Measurements from ENCODE around the gene STRN.
"Not testable (repeated sequence)": the region's sequence is repeated elsewhere in the genome, so short reads cannot be mapped to it uniquely, and the experiment has no call there.

STRN gene

DNA sequence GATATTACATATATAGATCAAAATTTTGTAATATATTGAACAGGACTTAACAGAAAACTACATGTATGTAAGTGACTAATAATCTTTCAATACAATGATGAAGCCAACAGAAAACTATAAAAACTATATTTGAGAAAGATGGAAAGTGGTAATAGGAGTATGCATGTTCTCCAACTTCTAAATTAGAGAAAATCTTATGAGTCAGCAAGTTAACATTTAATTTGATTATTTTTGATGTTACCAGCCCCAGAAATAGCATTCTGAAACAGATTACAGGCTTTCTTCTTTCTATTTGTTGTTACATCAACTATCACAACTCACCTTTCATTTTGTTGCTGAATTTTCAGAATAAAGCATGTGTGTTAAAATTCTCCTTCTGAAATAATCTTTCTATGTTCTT lies 29.8 kb downstream of the STRN start:
- not testable (repeated sequence) for H3K36me3 ChIP-seq (ENCODE audit: insufficient read depth, low read length); H3K27ac ChIP-seq (ENCODE audit: low read depth, low read length); H3K4me1 ChIP-seq (ENCODE audit: control insufficient read depth, insufficient read depth, low read length, unreplicated experiment); H2AFZ ChIP-seq (ENCODE audit: low read length, unreplicated experiment); H3K27me3 ChIP-seq (ENCODE audit: insufficient read depth, low read length); H3K4me3 ChIP-seq (ENCODE audit: low read depth, low read length)
- H3K79me2 ChIP-seq (ENCODE audit: control insufficient read depth, insufficient read depth, low read length, unreplicated experiment): peaks cover 18% of the 10 kb centered on the region

DNA sequence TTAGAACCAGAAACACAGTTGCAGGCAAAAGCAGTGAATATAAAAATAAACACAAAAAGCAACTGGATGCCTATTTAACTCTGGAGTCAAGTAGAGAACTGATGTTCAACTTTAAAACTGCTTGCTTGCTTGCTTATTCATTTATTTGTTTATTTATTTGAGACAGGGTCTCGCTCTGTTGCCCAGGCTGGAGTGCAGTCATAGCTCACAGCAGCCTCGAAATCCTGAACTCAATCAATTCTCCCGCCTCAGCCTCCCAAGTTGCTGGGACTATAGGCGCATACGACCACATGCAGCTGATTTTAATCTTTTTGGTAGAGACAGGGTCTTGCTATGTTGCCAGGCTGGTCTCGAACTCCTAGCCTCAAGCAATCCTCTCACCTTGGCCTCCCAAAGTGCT lies 34.6 kb downstream of the STRN start:
- not testable (repeated sequence) for H3K4me3 ChIP-seq (ENCODE audit: low read depth, low read length); H3K36me3 ChIP-seq (ENCODE audit: insufficient read depth, low read length); H3K27me3 ChIP-seq (ENCODE audit: insufficient read depth, low read length)
- Histone ChIP-seq H2AFZ (ENCODE audit: low read length, unreplicated experiment) (peak overlapping the region; percentile 32), H3K4me1 (ENCODE audit: control insufficient read depth, insufficient read depth, low read length, unreplicated experiment) (peaks cover 16% of the 10 kb centered on the region), H3K79me2 (ENCODE audit: control insufficient read depth, insufficient read depth, low read length, unreplicated experiment) (peaks cover 15% of the 10 kb centered on the region), H3K27ac (ENCODE audit: low read depth, low read length) (peak overlapping the region; percentile 69; the same call in 1 of the 2 replicates)

DNA sequence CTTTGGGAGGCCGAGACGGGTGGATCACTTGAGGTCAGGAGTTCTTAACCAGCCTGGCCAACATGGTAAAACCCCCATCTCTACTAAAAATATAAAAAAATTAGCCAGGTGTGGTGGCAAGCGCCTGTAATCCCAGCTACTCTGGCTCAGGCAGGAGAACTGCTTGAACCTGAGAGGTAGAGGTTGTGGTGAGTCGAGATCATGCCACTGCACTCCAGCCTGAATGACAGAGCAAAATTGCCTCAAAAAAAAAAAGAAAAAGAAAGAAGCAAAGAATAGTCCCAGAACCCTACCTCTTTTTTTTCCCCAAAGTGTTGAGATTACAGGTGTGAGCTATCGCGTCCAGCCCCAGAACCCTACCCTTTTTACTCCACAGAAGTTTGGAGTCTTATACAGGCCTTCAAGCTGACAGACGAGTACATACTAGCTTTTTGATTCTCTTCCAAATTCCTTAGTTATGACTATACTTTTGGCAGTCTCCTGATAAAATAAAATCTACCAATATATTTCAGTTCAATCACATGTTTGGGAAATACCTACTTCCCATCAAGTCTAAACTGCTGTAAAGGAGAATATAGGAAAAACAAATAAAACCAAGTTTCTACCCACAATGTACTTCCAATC lies 35.4 kb downstream of the STRN start:
- peak overlapping the region; percentile 69 for H3K27ac ChIP-seq (ENCODE audit: low read depth, low read length)

DNA sequence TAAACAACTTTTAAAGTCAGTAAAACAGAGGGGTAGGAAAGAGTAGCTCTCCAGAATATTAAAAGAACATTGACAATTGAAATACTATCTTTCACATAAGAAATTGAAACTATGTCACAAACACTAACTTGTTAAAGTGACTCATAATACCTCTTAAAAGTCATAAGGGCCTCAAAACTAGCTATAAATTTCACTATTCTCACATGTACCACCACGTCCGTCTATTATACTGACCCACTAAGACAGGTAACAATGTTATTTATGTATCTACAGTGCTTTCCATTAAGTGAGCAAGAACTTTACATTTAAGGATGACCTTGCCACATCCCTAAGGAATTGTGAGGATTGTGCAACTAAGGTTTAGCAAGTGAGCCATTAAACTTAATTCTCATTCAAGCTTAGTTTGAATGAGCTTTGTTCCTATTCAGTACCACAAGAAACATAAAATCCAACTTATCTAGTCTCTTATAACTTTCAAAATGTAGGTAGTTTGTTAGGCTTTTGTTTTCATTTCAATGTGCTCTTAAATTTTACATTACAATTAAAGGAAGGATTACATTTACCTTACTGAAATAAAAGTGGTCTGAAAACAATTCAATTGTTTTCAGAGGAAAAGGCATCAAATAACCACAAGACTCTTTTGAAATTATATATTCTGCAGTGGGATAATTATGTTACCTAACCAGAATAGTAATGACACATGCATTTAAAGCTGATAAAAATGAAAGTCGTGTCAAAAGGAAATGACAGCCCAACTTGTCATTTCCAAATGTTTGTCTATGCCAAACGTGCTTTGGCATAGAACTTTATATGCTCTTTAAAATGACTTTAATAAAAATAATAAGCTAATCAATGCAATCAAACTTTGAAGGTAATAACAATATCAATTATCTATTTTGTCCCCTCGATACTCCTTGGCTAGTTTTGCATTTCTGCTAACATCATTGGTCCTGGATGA lies 39.9 kb downstream of the STRN start:
- not testable (repeated sequence) for H3K27me3 ChIP-seq (ENCODE audit: insufficient read depth, low read length); H2AFZ ChIP-seq (ENCODE audit: low read length, unreplicated experiment); H3K79me2 ChIP-seq (ENCODE audit: control insufficient read depth, insufficient read depth, low read length, unreplicated experiment); H3K36me3 ChIP-seq (ENCODE audit: insufficient read depth, low read length)
- peak overlapping the region; percentile 58 for H3K4me3 ChIP-seq (ENCODE audit: low read depth, low read length)
- peak overlapping the region; percentile 67 for H3K27ac ChIP-seq (ENCODE audit: low read depth, low read length)
- peaks cover 21% of the 10 kb centered on the region for H3K4me1 ChIP-seq (ENCODE audit: control insufficient read depth, insufficient read depth, low read length, unreplicated experiment)

More for the DNA sequence above, 35.4 kb downstream of the STRN start:
- not testable (repeated sequence) for H3K27me3 ChIP-seq (ENCODE audit: insufficient read depth, low read length); H3K4me3 ChIP-seq (ENCODE audit: low read depth, low read length); H3K36me3 ChIP-seq (ENCODE audit: insufficient read depth, low read length)
- H3K4me1 ChIP-seq (ENCODE audit: control insufficient read depth, insufficient read depth, low read length, unreplicated experiment): peaks cover 20% of the 10 kb centered on the region
- H2AFZ ChIP-seq (ENCODE audit: low read length, unreplicated experiment): peak overlapping the region; percentile 32
- H3K79me2 ChIP-seq (ENCODE audit: control insufficient read depth, insufficient read depth, low read length, unreplicated experiment): peaks cover 12% of the 10 kb centered on the region

DNA sequence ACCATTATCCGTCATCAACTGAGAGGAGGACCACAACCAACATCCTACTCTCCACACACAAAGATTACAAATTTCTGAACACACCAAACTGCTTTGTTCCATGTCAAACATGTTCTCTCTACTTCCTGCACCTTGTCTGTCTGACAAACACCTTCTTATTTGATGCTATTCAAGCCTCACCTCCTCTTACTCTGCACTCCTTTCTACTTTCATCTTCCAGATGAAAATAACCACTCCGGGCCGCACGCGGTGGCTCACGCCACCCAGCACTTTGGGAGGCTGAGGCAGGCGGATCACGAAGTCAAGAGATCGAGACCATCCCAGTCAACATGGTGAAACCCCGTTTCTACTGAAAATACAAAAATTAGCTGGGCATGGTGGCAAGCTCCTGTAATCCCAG lies 43.7 kb downstream of the STRN start:
- H3K79me2 ChIP-seq (ENCODE audit: control insufficient read depth, insufficient read depth, low read length, unreplicated experiment); H3K27me3 ChIP-seq (ENCODE audit: insufficient read depth, low read length); H3K4me1 ChIP-seq (ENCODE audit: control insufficient read depth, insufficient read depth, low read length, unreplicated experiment); H3K4me3 ChIP-seq (ENCODE audit: low read depth, low read length); H3K27ac ChIP-seq (ENCODE audit: low read depth, low read length); H3K36me3 ChIP-seq (ENCODE audit: insufficient read depth, low read length); H2AFZ ChIP-seq (ENCODE audit: low read length, unreplicated experiment): not testable (repeated sequence)

DNA sequence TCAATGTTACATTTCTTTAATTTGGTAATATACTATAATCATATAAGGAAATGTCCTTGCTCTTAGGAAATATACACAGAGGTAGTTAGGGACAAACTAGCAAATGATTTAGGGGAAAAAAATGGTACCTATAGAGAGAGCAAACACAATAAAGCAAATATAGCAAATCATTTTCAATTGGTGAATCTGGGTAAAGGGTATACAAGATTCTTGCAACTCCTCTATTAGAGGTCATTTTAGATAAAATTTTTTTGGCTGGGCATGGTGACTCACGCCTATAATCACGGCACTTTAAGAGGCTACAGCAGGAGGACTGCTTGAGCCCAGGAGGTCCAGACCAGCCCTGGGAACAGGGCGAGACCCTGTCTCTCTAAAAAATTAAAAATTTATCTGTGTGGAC lies 44.4 kb downstream of the STRN start:
- H3K4me1 ChIP-seq (ENCODE audit: control insufficient read depth, insufficient read depth, low read length, unreplicated experiment): peaks cover 7% of the 10 kb centered on the region
- no peak overlapping the region for H3K27ac ChIP-seq (ENCODE audit: low read depth, low read length)
- no peaks in the 10 kb centered on the region for H3K27me3 ChIP-seq (ENCODE audit: insufficient read depth, low read length)
- no peaks in the 10 kb centered on the region for H3K36me3 ChIP-seq (ENCODE audit: insufficient read depth, low read length)
- H2AFZ ChIP-seq (ENCODE audit: low read length, unreplicated experiment): no peak overlapping the region
- H3K79me2 ChIP-seq (ENCODE audit: control insufficient read depth, insufficient read depth, low read length, unreplicated experiment): peaks cover 4% of the 10 kb centered on the region
- no peak overlapping the region for H3K4me3 ChIP-seq (ENCODE audit: low read depth, low read length)

DNA sequence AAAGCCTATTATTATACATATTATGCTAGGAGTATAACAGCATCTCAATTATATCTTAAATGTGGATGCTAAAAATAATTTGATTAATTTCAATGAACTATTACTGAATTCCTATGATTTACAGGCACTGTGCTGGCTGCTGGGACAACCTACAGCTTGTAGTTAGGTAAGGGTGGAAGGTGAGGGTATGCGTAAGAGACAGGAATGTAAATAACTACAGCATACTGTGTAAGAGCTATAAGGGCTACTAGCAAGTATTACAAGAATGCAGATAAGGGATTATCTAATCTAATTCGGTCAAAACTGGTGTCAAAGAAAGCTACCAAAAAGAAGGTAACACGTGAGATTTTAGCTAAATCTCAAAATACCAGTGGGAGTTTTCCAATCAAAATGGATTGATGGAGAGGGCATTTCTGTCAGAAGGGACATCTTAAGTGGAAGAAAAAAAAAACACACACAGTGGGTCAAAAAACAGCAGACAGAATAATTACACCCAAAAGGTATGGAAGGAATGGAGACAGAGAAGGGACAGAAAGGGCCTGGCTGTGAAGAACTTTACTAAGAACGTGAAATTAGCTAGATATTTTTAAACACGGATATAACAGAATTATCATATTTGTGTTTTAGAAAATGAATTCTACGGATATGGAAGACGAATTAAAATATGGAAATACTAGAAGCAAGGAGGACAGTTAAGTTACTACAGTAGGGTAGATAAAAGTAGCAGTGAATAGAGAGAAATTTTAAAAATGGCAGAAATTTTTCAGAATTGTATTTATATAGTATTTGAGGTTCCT lies 47.1 kb downstream of the STRN start:
- Histone ChIP-seq H3K36me3 (ENCODE audit: insufficient read depth, low read length) (0 out of 2 replicates have a peak, but pooled peaks cover 4% of the 10 kb centered on the region), H3K4me3 (ENCODE audit: low read depth, low read length) (no peak overlapping the region), H2AFZ (ENCODE audit: low read length, unreplicated experiment) (no peak overlapping the region), H3K4me1 (ENCODE audit: control insufficient read depth, insufficient read depth, low read length, unreplicated experiment) (peaks cover 2% of the 10 kb centered on the region), H3K27ac (ENCODE audit: low read depth, low read length) (no peak overlapping the region), H3K27me3 (ENCODE audit: insufficient read depth, low read length) (no peaks in the 10 kb centered on the region), H3K79me2 (ENCODE audit: control insufficient read depth, insufficient read depth, low read length, unreplicated experiment) (no peaks in the 10 kb centered on the region)

DNA sequence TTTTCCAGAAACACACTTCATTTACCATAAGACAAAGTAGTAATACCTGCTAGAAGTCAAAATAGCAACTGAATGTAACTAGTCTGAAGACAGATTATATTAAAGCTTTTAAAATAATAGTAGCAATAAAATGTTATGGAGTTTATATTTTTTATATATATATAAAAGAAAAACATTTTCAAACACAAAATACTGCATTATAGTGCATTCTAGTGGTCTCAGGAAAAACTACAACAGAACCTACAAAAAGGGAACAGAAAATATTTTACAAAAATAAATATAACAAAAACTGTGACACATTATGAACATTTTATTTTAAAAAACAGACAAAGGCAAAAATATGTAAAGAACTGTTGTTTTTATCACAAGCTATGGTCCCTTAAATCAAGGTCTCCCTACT lies 48.0 kb downstream of the STRN start:
- H3K79me2 ChIP-seq (ENCODE audit: control insufficient read depth, insufficient read depth, low read length, unreplicated experiment): no peaks in the 10 kb centered on the region
- H3K4me1 ChIP-seq (ENCODE audit: control insufficient read depth, insufficient read depth, low read length, unreplicated experiment): peaks cover 6% of the 10 kb centered on the region
- H3K4me3 ChIP-seq (ENCODE audit: low read depth, low read length): no peak overlapping the region
- no peaks in the 10 kb centered on the region for H3K27me3 ChIP-seq (ENCODE audit: insufficient read depth, low read length)
- no peak overlapping the region for H3K27ac ChIP-seq (ENCODE audit: low read depth, low read length)
- 0 out of 2 replicates have a peak, but pooled peaks cover 4% of the 10 kb centered on the region for H3K36me3 ChIP-seq (ENCODE audit: insufficient read depth, low read length)
- H2AFZ ChIP-seq (ENCODE audit: low read length, unreplicated experiment): no peak overlapping the region

DNA sequence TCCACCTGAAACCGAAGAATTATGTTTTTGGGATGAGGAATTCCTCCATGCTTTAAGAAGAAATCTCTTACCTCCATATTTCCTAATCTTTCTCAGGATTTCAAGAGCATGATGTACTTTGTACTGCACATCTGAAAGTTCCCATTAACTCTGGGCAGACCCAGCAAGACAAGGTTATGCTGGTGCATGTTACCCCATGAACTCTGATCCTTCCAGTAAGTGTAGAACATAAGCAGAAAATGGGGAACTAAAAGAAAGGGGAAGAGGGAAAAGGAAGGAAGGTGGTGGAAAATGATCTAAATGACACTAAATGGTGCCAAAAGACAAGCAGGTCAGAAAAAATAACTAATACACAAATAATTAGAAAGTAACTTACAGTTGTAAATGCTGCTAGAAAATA lies 50.7 kb downstream of the STRN start:
- H3K27ac ChIP-seq (ENCODE audit: low read depth, low read length): no peak overlapping the region
- no peak overlapping the region for H2AFZ ChIP-seq (ENCODE audit: low read length, unreplicated experiment)
- H3K4me3 ChIP-seq (ENCODE audit: low read depth, low read length): no peak overlapping the region
- no peaks in the 10 kb centered on the region for H3K27me3 ChIP-seq (ENCODE audit: insufficient read depth, low read length)
- H3K79me2 ChIP-seq (ENCODE audit: control insufficient read depth, insufficient read depth, low read length, unreplicated experiment): no peaks in the 10 kb centered on the region
- H3K36me3 ChIP-seq (ENCODE audit: insufficient read depth, low read length): 0 out of 2 replicates have a peak, but pooled peaks cover 4% of the 10 kb centered on the region
- H3K4me1 ChIP-seq (ENCODE audit: control insufficient read depth, insufficient read depth, low read length, unreplicated experiment): peaks cover 13% of the 10 kb centered on the region

DNA sequence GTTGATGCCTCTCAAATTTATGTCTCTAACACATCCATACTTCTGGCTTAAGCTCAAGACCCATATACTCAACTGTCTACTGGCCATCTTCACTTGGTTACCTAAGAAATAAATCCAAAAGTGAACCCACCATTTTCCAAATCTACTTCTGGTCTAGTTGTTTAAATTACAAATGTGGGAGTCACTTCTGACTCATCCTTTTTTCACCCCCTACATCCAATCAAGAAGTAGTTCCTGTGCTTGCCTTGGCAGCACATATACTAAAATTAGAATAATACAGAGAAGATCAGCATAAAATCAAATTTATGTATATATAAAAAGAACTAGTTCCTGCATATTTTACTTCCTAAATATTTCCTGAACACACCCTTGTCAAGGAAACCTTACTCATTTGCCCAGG lies 53.6 kb downstream of the STRN start:
- Histone ChIP-seq H3K4me3 (ENCODE audit: low read depth, low read length) (no peak overlapping the region), H3K79me2 (ENCODE audit: control insufficient read depth, insufficient read depth, low read length, unreplicated experiment) (no peaks in the 10 kb centered on the region), H2AFZ (ENCODE audit: low read length, unreplicated experiment) (no peak overlapping the region)

More for the DNA sequence above, 53.6 kb downstream of the STRN start:
- Histone ChIP-seq H3K4me1 (ENCODE audit: control insufficient read depth, insufficient read depth, low read length, unreplicated experiment) (peaks cover 13% of the 10 kb centered on the region), H3K36me3 (ENCODE audit: insufficient read depth, low read length) (peaks cover 4% of the 10 kb centered on the region; the same call in 1 of the 2 replicates), H3K27ac (ENCODE audit: low read depth, low read length) (no peak overlapping the region), H3K27me3 (ENCODE audit: insufficient read depth, low read length) (no peaks in the 10 kb centered on the region)

All from ACC112 (cell line).